Stomach (tissue), 9 donors: ENCODE measurements around the gene TRAPPC2L. TPM values are rescaled to one million over a fixed set of nuclear protein-coding genes. Genes with fewer than 3 reads are reported as not detected.

ENCODE experiments used
- DNase-seq, 2 donors: peaks; one replicate each; pipeline versions ENCODE4 v3.0.0 to v3.0.0-alpha.2; 2013 to 2019
- H3K27ac ChIP-seq, 5 donors: fragments of 200-600 bp in 4 of 5; sonication (generic) in 4 of 5; one replicate each; pipeline ENCODE4 v1.5.1; 2013 to 2019; ENCODE audit warnings: mild to moderate bottlenecking in 1 of 5, moderate library complexity in 1 of 5
- H3K27me3 ChIP-seq, 3 donors: fragments of 200-600 bp; sonication (generic); one replicate each; pipeline ENCODE4 v1.5.1; 2017 to 2019; ENCODE audit warnings: mixed run types in 1 of 3
- H3K36me3 ChIP-seq, 4 donors: fragments of 200-600 bp; sonication (generic); 1 replicate in 3 of 4; 2 replicates in 1 of 4; pipeline ENCODE4 v1.5.1; 2016 to 2019
- H3K4me1 ChIP-seq, 4 donors: fragments of 200-600 bp; sonication (generic); one replicate each; pipeline ENCODE4 v1.5.1; 2016 to 2019
- H3K4me3 ChIP-seq, 4 donors: fragments of 200-600 bp; sonication (generic) in 3 of 4; one replicate each; pipeline ENCODE4 v1.5.1; 2016 to 2019; ENCODE audit warnings: mild to moderate bottlenecking in 1 of 4
- H3K9me3 ChIP-seq, 4 donors: fragments of 200-600 bp; sonication (generic); one replicate each; pipeline ENCODE4 v1.5.1; 2016 to 2019
- EP300 ChIP-seq: sonication (generic); formaldehyde crosslinking; IDR thresholded peaks from one replicate; pipeline ENCODE4 v1.6.1; 2017; ENCODE audit warnings: antibody characterized with exemption
- POLR2A ChIP-seq, 4 donors: fragments of 450-650 bp; IDR thresholded peaks; one replicate each; pipeline ENCODE4 v1.6.1; 2016; ENCODE audit warnings: antibody characterized with exemption in 4 of 4, control low read depth in 2 of 4, mild to moderate bottlenecking in 1 of 4, moderate library complexity in 1 of 4
- POLR2AphosphoS5 ChIP-seq, 3 donors: sonication (generic); formaldehyde crosslinking; IDR thresholded peaks; one replicate each; pipeline ENCODE4 v1.6.1; 2016; ENCODE audit warnings: antibody characterized with exemption in 3 of 3
- WGBS, 5 donors: extraction: QIAGEN DNeasy Blood & Tissue Kit in 3 of 5; methylation state at CpG; one replicate each; pipeline versions ENCODE4 v1.1.5 to v1.1.7; 2013 to 2018; 5-methylcytosine and 5-hydroxymethylcytosine counted together
- intact Hi-C: fragments of 100-400 bp; cut with DNase I; formaldehyde crosslinking; loops from one replicate; pipeline ENCODE4 v1.15.1; 2023; ENCODE audit warnings: low total_unique reads
- polyA plus RNA-seq, 3 donors: library from polyadenylated mRNA; stranded (reverse); fragments of 200-250 nt; gene quantifications; one replicate each; pipeline ENCODE4 v1.2.3, GENCODE V29; 2013
- total RNA-seq, 5 donors: library from RNA; depleted of rRNA; stranded (reverse); fragments of >200 nt; gene quantifications; one replicate each; pipeline versions ENCODE4 v1.1.0 to v1.2.3, GENCODE V29; 2014 to 2016
- TF ChIP-seq, protein P1 (sequence below), 7 experiments: fragments of 450-650 bp in 4 of 7; fragments of 200-600 bp in 3 of 7; sonication (generic) in 3 of 7; IDR thresholded peaks; one replicate each; pipeline ENCODE4 v1.5.1; 2016 to 2019; ENCODE audit warnings: antibody characterized with exemption in 7 of 7, control low read depth in 2 of 7, mild to moderate bottlenecking in 1 of 7
- donor health status: healthy with polysubstance abuse.
- donor health status: Bipolar disorder and iron deficiency.
- donor health status: healthy.

Gene TRAPPC2L
- total and polyA plus RNA-seq, 8 donors = 2.9 to 107 (median 30.4) TPM

DNA sequence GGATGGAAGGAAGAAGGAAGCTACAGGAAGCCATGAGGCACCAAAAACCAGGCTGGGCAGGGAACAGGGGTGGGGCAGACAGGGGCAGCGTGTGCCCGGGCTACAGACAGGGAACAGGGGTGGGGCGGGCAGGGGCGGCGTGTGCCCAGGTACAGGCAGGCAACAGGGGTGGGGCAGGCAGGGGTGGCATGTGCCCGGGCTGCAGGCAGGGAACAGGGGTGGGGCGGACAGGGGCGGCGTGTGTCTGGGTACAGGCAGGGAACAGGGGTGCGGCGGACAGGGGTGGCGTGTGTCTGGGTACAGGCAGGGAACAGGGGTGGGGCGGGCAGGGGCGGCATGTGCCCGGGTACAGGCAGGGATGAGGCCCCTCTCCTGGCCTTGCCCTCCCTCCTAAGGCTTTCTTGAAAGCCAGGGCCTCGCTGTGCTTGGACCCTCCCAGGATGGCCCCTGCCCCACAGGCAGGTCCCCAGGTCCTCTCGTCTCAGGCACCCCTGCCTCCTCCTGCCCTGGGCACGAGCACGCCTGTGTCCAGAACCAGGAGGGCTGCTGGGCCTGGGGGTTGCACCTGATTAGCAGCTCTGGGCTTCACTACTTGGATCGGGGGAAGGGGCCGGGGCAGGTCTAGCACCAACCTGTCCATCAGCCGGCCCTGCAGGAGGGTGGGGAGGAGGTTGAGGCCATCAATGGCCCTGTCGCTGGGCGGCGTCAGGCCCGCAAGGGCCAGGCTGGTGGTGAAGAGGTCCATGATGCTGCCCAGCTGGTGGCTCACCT lies 30.7 kb upstream of the TRAPPC2L start:
- DNase-seq = peak in 1 of 2 donors; percentile 41
- Histone ChIP-seq H3K27ac (no peak overlapping the region), H3K4me1 (peaks cover 0 to 4% (median 0%) of the 10 kb centered on the region in 4 donors), H3K27me3 (no peaks in the 10 kb centered on the region), H3K9me3 (no peaks in the 10 kb centered on the region), H3K36me3 (peaks cover 11 to 86% (median 75%) of the 10 kb centered on the region in 4 donors), H3K4me3 (no peak overlapping the region)
- WGBS, 5 donors = 55 to 85% (median 78%) methylated on average over 20 to 26 of the region's 26 CpGs
- TF ChIP-seq, protein P1, sequence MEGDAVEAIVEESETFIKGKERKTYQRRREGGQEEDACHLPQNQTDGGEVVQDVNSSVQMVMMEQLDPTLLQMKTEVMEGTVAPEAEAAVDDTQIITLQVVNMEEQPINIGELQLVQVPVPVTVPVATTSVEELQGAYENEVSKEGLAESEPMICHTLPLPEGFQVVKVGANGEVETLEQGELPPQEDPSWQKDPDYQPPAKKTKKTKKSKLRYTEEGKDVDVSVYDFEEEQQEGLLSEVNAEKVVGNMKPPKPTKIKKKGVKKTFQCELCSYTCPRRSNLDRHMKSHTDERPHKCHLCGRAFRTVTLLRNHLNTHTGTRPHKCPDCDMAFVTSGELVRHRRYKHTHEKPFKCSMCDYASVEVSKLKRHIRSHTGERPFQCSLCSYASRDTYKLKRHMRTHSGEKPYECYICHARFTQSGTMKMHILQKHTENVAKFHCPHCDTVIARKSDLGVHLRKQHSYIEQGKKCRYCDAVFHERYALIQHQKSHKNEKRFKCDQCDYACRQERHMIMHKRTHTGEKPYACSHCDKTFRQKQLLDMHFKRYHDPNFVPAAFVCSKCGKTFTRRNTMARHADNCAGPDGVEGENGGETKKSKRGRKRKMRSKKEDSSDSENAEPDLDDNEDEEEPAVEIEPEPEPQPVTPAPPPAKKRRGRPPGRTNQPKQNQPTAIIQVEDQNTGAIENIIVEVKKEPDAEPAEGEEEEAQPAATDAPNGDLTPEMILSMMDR (IDR thresholded peaks at IDR 0.05) = no peak
- TF ChIP-seq POLR2A (IDR thresholded peaks at IDR 0.05) (no peak), EP300 (no peak), POLR2AphosphoS5 (IDR thresholded peaks at IDR 0.05) (no peak)
- intact Hi-C loops = no loop called here

DNA sequence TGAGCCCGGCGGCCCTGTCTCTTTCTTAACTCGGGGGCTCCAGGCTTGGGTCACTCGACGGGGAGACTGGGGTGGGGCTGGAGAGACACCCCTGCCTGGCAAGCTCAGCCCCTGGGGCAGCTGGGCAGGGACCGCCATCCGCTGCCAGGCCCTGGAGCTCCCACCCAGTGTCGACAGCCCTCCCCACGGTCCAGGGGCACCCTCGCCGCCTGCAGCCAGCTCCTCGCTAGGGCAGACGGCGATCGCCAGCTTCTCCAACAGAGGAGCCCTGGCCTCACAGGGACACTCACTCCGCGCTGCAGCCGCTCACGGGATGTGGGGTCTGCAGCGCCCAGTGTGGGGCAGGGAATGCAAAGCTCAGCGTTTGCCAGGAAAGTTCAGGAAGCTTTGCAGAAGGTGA lies 29.2 kb upstream of the TRAPPC2L start:
- DNase-seq = no peak
- WGBS, 5 donors = 86 to 96% (median 93%) methylated on average over 14 to 21 of the region's 21 CpGs
- H3K9me3 ChIP-seq = no peaks in the 10 kb centered on the region
- no peak overlapping the region for H3K4me3 ChIP-seq
- TF ChIP-seq POLR2A (IDR thresholded peaks at IDR 0.05) (no peak), EP300 (no peak), POLR2AphosphoS5 (IDR thresholded peaks at IDR 0.05) (no peak)
- TF ChIP-seq, protein P1 (IDR thresholded peaks at IDR 0.05) = no peak
- no peaks in the 10 kb centered on the region for H3K27me3 ChIP-seq
- peaks cover 0 to 4% (median 0%) of the 10 kb centered on the region in 4 donors for H3K4me1 ChIP-seq
- H3K36me3 ChIP-seq = peaks cover 4 to 72% (median 60%) of the 10 kb centered on the region in 4 donors
- no peak overlapping the region for H3K27ac ChIP-seq
- intact Hi-C loops = no loop called here

DNA sequence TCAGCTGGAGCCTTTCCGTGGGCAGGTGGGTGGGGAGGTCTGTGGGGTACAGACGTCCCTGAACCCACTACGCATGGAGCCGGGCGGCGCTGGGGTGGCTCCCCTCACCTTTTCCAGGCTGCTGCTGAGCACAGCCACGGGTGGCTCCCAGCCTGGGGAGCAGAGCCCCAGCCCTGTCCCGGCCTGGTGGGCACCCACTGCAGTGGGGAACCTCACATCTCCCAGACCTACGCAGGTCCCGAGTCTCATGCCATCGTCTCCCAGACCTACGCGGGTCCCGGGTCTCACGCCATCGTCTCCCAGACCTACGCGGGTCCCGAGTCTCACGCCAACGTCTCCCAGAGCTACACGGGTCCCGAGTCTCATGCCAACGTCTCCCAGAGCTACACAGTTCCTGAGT lies 28.2 kb upstream of the TRAPPC2L start:
- no peaks in the 10 kb centered on the region for H3K9me3 ChIP-seq
- H3K36me3 ChIP-seq = peaks cover 4 to 64% (median 54%) of the 10 kb centered on the region in 4 donors
- peaks cover 0 to 4% (median 0%) of the 10 kb centered on the region in 4 donors for H3K4me1 ChIP-seq
- no peak for DNase-seq
- no peak overlapping the region for H3K27ac ChIP-seq
- WGBS, 5 donors = 79 to 89% (median 84%) methylated on average over 21 to 24 of the region's 24 CpGs
- no peak overlapping the region for H3K4me3 ChIP-seq
- H3K27me3 ChIP-seq = no peaks in the 10 kb centered on the region
- TF ChIP-seq POLR2A (IDR thresholded peaks at IDR 0.05) = no peak
- TF ChIP-seq POLR2AphosphoS5 (IDR thresholded peaks at IDR 0.05) = no peak
- intact Hi-C loops = no loop called here

DNA sequence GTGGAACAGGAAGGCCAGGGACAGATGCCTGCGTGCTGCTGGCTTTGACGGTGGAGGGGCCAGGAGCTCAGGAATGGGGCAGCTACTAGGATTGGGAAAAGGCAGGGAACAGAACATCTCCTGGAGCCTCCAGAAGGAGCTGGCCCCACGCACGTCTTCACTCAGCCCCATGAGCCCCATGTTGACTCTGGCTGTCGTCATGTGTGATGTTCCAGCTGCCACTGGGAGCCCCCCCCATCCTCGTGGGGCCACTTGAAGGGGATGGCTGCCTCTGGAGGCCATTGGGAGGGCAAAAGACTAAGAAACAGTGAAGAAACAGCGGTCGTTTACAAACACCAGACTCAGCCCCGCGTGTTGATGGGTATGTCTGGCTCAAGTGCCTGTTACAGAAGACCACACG lies 26.7 kb upstream of the TRAPPC2L start:
- no peaks in the 10 kb centered on the region for H3K27me3 ChIP-seq
- no peaks in the 10 kb centered on the region for H3K9me3 ChIP-seq
- TF ChIP-seq EP300 (no peak), POLR2A (IDR thresholded peaks at IDR 0.05) (no peak), POLR2AphosphoS5 (IDR thresholded peaks at IDR 0.05) (peak in 1 of 3 donors; percentile 27)
- TF ChIP-seq, protein P1 (IDR thresholded peaks at IDR 0.05) = no peak
- H3K36me3 ChIP-seq = peaks cover 4 to 63% (median 50%) of the 10 kb centered on the region in 4 donors
- H3K27ac ChIP-seq = peak overlapping the region in 1 of 5 donors; percentile 49
- H3K4me1 ChIP-seq = peaks cover 0 to 4% (median 0%) of the 10 kb centered on the region in 4 donors
- intact Hi-C loops = no loop called here
- 72 to 80% (median 77%) methylated on average over 10 to 11 of the region's 11 CpGs for WGBS, 5 donors
- DNase-seq = peak in 1 of 2 donors; percentile 75
- H3K4me3 ChIP-seq = no peak overlapping the region

DNA sequence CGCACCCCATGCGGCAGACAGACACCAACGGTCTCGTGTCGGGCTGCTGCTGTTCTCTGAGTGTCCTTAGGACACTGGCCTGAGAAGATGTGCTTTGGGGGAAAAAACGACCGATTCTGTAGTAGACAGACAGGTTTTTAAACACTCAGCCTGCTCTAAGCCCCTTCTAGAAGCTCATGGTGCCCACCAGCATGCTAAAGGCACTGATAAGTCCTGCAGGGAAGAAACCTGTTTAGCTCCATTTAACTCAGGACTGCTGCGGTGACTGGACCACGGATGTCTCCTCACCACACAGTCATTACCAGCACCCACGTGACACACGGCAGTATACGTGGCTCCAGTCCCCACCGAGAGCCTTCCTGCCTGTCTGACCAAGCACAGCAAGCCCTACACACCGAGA lies 26.1 kb upstream of the TRAPPC2L start:
- Histone ChIP-seq H3K4me3 (no peak overlapping the region), H3K36me3 (peaks cover 4 to 64% (median 53%) of the 10 kb centered on the region in 4 donors), H3K9me3 (no peaks in the 10 kb centered on the region), H3K4me1 (peaks cover 0 to 4% (median 0%) of the 10 kb centered on the region in 4 donors), H3K27ac (peak overlapping the region in 1 of 5 donors; percentile 49), H3K27me3 (no peaks in the 10 kb centered on the region)
- 90 to 95% (median 91%) methylated on average over 14 of the region's 14 CpGs for WGBS, 5 donors
- no peak for DNase-seq
- TF ChIP-seq POLR2A (IDR thresholded peaks at IDR 0.05) (no peak), EP300 (no peak), POLR2AphosphoS5 (IDR thresholded peaks at IDR 0.05) (no peak)
- TF ChIP-seq, protein P1 (IDR thresholded peaks at IDR 0.05) = no peak
- intact Hi-C loops = no loop called here
